ENCODE results near the gene SEMA5B.

The SEMA5B gene

GRCh38 chr3:122862381-122862780, 165.2 kb downstream of the SEMA5B start:
- ChIA-PET CTCF (interaction anchor here (1.6 kb wide), 1 partner anchor 18 kb away, joined by 3 read pairs; no protein-coding TSS in a partner anchor), POLR2A (no interaction called here)
- no peak for DNase-seq (ENCODE audit: extremely low spot score)
- TF ChIP-seq, protein P1, sequence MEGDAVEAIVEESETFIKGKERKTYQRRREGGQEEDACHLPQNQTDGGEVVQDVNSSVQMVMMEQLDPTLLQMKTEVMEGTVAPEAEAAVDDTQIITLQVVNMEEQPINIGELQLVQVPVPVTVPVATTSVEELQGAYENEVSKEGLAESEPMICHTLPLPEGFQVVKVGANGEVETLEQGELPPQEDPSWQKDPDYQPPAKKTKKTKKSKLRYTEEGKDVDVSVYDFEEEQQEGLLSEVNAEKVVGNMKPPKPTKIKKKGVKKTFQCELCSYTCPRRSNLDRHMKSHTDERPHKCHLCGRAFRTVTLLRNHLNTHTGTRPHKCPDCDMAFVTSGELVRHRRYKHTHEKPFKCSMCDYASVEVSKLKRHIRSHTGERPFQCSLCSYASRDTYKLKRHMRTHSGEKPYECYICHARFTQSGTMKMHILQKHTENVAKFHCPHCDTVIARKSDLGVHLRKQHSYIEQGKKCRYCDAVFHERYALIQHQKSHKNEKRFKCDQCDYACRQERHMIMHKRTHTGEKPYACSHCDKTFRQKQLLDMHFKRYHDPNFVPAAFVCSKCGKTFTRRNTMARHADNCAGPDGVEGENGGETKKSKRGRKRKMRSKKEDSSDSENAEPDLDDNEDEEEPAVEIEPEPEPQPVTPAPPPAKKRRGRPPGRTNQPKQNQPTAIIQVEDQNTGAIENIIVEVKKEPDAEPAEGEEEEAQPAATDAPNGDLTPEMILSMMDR (IDR thresholded peaks at IDR 0.05; ENCODE audit: control extremely low read depth, extremely low read depth, low read depth, missing control alignments) = no peak

Measured in GM10248 (cell line).